Measurements from ENCODE around the gene NUTM2A. TPM values are rescaled to one million over a fixed set of nuclear protein-coding genes. Genes with fewer than 3 reads are reported as not detected.
"Not testable (repeated sequence)": the region's sequence is repeated elsewhere in the genome, so short reads cannot be mapped to it uniquely, and the experiment has no call there.

Gene NUTM2A
- 0.07 and 0.30 TPM in 2 replicates for total RNA-seq

GRCh38 chr10:87225148-87225547 is at the start of gene NUTM2A:
Gene NUTM2A, plus strand, starts transcription at chr10:87225448. Its CDS starts 383 bp downstream, at chr10:87225831.
- H3K9me3 Mint-ChIP-seq; H3K27me3 Mint-ChIP-seq (ENCODE audit: low read depth); DNase-seq (ENCODE audit: low spot score); H3K36me3 Mint-ChIP-seq (ENCODE audit: low read depth); intact Hi-C loops (cut with micrococcal nuclease); H3K27ac Mint-ChIP-seq; H3K4me3 Mint-ChIP-seq (ENCODE audit: low read depth); H3K4me1 Mint-ChIP-seq (ENCODE audit: low read depth): not testable (repeated sequence)

- DNase-seq (ENCODE audit: low spot score); H3K9me3 Mint-ChIP-seq; H3K27me3 Mint-ChIP-seq (ENCODE audit: low read depth); H3K27ac Mint-ChIP-seq; H3K4me1 Mint-ChIP-seq (ENCODE audit: low read depth); intact Hi-C loops (cut with micrococcal nuclease); H3K4me3 Mint-ChIP-seq (ENCODE audit: low read depth): not testable (repeated sequence)
- peaks cover 15% of the 10 kb centered on the region for H3K36me3 Mint-ChIP-seq (ENCODE audit: low read depth)
Measured at GRCh38 chr10:87177587-87177986, 47.7 kb upstream of the NUTM2A start.

- H3K27ac Mint-ChIP-seq; H3K27me3 Mint-ChIP-seq (ENCODE audit: low read depth); H3K9me3 Mint-ChIP-seq; DNase-seq (ENCODE audit: low spot score); intact Hi-C loops (cut with micrococcal nuclease); H3K4me1 Mint-ChIP-seq (ENCODE audit: low read depth); H3K4me3 Mint-ChIP-seq (ENCODE audit: low read depth): not testable (repeated sequence)
- H3K36me3 Mint-ChIP-seq (ENCODE audit: low read depth) = peaks cover 64% of the 10 kb centered on the region
Measured at GRCh38 chr10:87184421-87184820, 40.8 kb upstream of the NUTM2A start.

GRCh38 chr10:87186016-87186415 is 39.2 kb upstream of the NUTM2A start:
- H3K9me3 Mint-ChIP-seq; H3K27ac Mint-ChIP-seq; intact Hi-C loops (cut with micrococcal nuclease); H3K4me1 Mint-ChIP-seq (ENCODE audit: low read depth); H3K4me3 Mint-ChIP-seq (ENCODE audit: low read depth); DNase-seq (ENCODE audit: low spot score); H3K27me3 Mint-ChIP-seq (ENCODE audit: low read depth): not testable (repeated sequence)
- peaks cover 61% of the 10 kb centered on the region for H3K36me3 Mint-ChIP-seq (ENCODE audit: low read depth)

- H3K27ac Mint-ChIP-seq; H3K4me3 Mint-ChIP-seq (ENCODE audit: low read depth); intact Hi-C loops (cut with micrococcal nuclease); H3K9me3 Mint-ChIP-seq; DNase-seq (ENCODE audit: low spot score); H3K27me3 Mint-ChIP-seq (ENCODE audit: low read depth); H3K4me1 Mint-ChIP-seq (ENCODE audit: low read depth): not testable (repeated sequence)
- peaks cover 68% of the 10 kb centered on the region for H3K36me3 Mint-ChIP-seq (ENCODE audit: low read depth)
Measured at GRCh38 chr10:87187573-87187972, 37.7 kb upstream of the NUTM2A start.

- DNase-seq (ENCODE audit: low spot score); intact Hi-C loops (cut with micrococcal nuclease); H3K4me3 Mint-ChIP-seq (ENCODE audit: low read depth); H3K27me3 Mint-ChIP-seq (ENCODE audit: low read depth); H3K9me3 Mint-ChIP-seq; H3K4me1 Mint-ChIP-seq (ENCODE audit: low read depth); H3K27ac Mint-ChIP-seq: not testable (repeated sequence)
- H3K36me3 Mint-ChIP-seq (ENCODE audit: low read depth) = peaks cover 36% of the 10 kb centered on the region
Measured at GRCh38 chr10:87191841-87192240, 33.4 kb upstream of the NUTM2A start.

- H3K36me3 Mint-ChIP-seq (ENCODE audit: low read depth); H3K27me3 Mint-ChIP-seq (ENCODE audit: low read depth); H3K27ac Mint-ChIP-seq; intact Hi-C loops (cut with micrococcal nuclease); H3K9me3 Mint-ChIP-seq; DNase-seq (ENCODE audit: low spot score); H3K4me3 Mint-ChIP-seq (ENCODE audit: low read depth): not testable (repeated sequence)
- peaks cover 14% of the 10 kb centered on the region for H3K4me1 Mint-ChIP-seq (ENCODE audit: low read depth)
Measured at GRCh38 chr10:87200924-87201323, 24.3 kb upstream of the NUTM2A start.

- H3K27ac Mint-ChIP-seq; H3K9me3 Mint-ChIP-seq; DNase-seq (ENCODE audit: low spot score); H3K27me3 Mint-ChIP-seq (ENCODE audit: low read depth); H3K36me3 Mint-ChIP-seq (ENCODE audit: low read depth); H3K4me3 Mint-ChIP-seq (ENCODE audit: low read depth); intact Hi-C loops (cut with micrococcal nuclease): not testable (repeated sequence)
- H3K4me1 Mint-ChIP-seq (ENCODE audit: low read depth) = peaks cover 14% of the 10 kb centered on the region
Measured at GRCh38 chr10:87204801-87205200, 20.4 kb upstream of the NUTM2A start.

GRCh38 chr10:87206922-87207321 is 18.3 kb upstream of the NUTM2A start:
- peaks cover 13% of the 10 kb centered on the region for H3K4me1 Mint-ChIP-seq (ENCODE audit: low read depth)
- intact Hi-C loops (cut with micrococcal nuclease); H3K27ac Mint-ChIP-seq; H3K27me3 Mint-ChIP-seq (ENCODE audit: low read depth); H3K36me3 Mint-ChIP-seq (ENCODE audit: low read depth); H3K9me3 Mint-ChIP-seq; DNase-seq (ENCODE audit: low spot score); H3K4me3 Mint-ChIP-seq (ENCODE audit: low read depth): not testable (repeated sequence)

- not testable (repeated sequence) for DNase-seq (ENCODE audit: low spot score)
Measured at GRCh38 chr10:87210309-87210708, 14.9 kb upstream of the NUTM2A start.

GRCh38 chr10:87211848-87212247 is 13.4 kb upstream of the NUTM2A start:
- DNase-seq (ENCODE audit: low spot score); H3K9me3 Mint-ChIP-seq; H3K36me3 Mint-ChIP-seq (ENCODE audit: low read depth); H3K4me1 Mint-ChIP-seq (ENCODE audit: low read depth); intact Hi-C loops (cut with micrococcal nuclease); H3K27me3 Mint-ChIP-seq (ENCODE audit: low read depth); H3K27ac Mint-ChIP-seq; H3K4me3 Mint-ChIP-seq (ENCODE audit: low read depth): not testable (repeated sequence)

More at GRCh38 chr10:87210309-87210708, 14.9 kb upstream of the NUTM2A start:
- H3K9me3 Mint-ChIP-seq; H3K27me3 Mint-ChIP-seq (ENCODE audit: low read depth); H3K36me3 Mint-ChIP-seq (ENCODE audit: low read depth); H3K4me3 Mint-ChIP-seq (ENCODE audit: low read depth); H3K4me1 Mint-ChIP-seq (ENCODE audit: low read depth); intact Hi-C loops (cut with micrococcal nuclease); H3K27ac Mint-ChIP-seq: not testable (repeated sequence)

- H3K4me1 Mint-ChIP-seq (ENCODE audit: low read depth); H3K27me3 Mint-ChIP-seq (ENCODE audit: low read depth); DNase-seq (ENCODE audit: low spot score); H3K36me3 Mint-ChIP-seq (ENCODE audit: low read depth); H3K27ac Mint-ChIP-seq; H3K9me3 Mint-ChIP-seq; H3K4me3 Mint-ChIP-seq (ENCODE audit: low read depth); intact Hi-C loops (cut with micrococcal nuclease): not testable (repeated sequence)
Measured at GRCh38 chr10:87213150-87213765, 12.0 kb upstream of the NUTM2A start.

GRCh38 chr10:87213806-87214205 is 11.4 kb upstream of the NUTM2A start:
- H3K27me3 Mint-ChIP-seq (ENCODE audit: low read depth); H3K9me3 Mint-ChIP-seq; H3K27ac Mint-ChIP-seq; H3K36me3 Mint-ChIP-seq (ENCODE audit: low read depth); intact Hi-C loops (cut with micrococcal nuclease); H3K4me3 Mint-ChIP-seq (ENCODE audit: low read depth); DNase-seq (ENCODE audit: low spot score): not testable (repeated sequence)
- H3K4me1 Mint-ChIP-seq (ENCODE audit: low read depth) = peaks cover 14% of the 10 kb centered on the region

- H3K27ac Mint-ChIP-seq; H3K36me3 Mint-ChIP-seq (ENCODE audit: low read depth); H3K27me3 Mint-ChIP-seq (ENCODE audit: low read depth); DNase-seq (ENCODE audit: low spot score); intact Hi-C loops (cut with micrococcal nuclease); H3K4me3 Mint-ChIP-seq (ENCODE audit: low read depth); H3K9me3 Mint-ChIP-seq: not testable (repeated sequence)
- peaks cover 18% of the 10 kb centered on the region for H3K4me1 Mint-ChIP-seq (ENCODE audit: low read depth)
Measured at GRCh38 chr10:87216120-87216519, 9.1 kb upstream of the NUTM2A start.

Measured in activated T-helper 2 cell treated with anti-CD3 and anti-CD28 coated beads, Interferon-gamma antibody, Interleukin-2, Interleukin-4, amounts not matched to agents 10 μg/mL and 5 μg/mL and 100 μg/mL, durations not matched to agents 14 hours and 24 hours and 36 hours (primary cell).